Stimulated activated CD8-positive, alpha-beta memory T cell treated with anti-CD3 and anti-CD28 coated beads, Interleukin-15, amount 100 ng/mL, for 24 hours (primary cell): ENCODE data around the gene NFE2L3.
"Not testable (repeated sequence)": the region's sequence is repeated elsewhere in the genome, so short reads cannot be mapped to it uniquely, and the experiment has no call there.

Experiments
- DNase-seq: peaks from one replicate; pipeline ENCODE4 v3.0.0-alpha.2; 2020; ENCODE audit warnings: low read depth

NFE2L3 gene

DNA sequence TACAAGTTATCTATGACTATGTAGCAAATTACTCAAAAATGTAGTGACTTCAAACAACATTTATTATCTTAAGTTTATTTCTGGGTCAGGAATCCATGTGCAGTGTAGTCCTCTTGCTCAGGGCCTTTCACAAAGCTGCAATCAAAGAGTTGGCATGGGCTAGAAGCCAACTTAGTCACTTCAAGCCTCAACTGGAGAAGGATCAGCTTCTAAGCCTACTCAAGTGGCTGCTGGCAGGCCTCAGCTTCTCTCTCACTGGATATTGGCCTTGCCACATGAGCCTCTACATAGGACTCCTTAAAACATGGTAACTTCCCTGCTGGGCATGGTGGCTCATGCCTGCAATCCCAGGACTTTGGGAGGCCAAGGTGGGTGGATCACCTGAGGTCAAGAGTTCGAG is 5.0 kb upstream of the NFE2L3 start:
- DNase-seq = no peak

DNA sequence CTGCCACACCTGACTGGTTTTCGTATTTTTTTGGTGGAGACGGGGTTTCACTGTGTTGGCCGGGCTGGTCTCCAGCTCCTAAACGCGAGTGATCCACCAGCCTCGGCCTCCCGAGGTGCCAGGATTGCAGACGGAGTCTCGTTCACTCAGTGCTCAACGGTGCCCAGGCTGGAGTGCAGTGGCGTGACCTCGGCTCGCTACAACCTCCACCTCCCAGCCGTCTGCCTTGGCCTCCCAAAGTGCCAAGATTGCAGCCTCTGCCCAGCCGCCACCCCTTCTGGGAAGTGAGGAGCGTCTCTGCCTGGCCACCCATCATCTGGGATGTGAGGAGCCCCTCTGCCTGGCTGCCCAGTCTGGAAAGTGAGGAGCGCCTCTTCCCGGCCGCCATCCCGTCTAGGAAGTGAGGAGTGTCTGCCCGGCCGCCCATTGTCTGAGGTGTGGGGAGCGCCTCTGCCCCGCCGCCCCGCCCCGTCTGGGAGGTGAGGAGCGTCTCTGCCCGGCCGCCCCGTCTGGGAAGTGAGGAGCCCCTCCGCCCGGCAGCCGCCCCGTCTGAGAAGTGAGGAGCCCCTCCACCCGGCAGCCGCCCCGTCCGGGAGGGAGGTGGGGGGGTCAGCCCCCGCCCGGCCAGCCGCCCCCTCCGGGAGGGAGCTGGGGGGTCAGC is 4.2 kb upstream of the NFE2L3 start:
- DNase-seq = not testable (repeated sequence)

DNA sequence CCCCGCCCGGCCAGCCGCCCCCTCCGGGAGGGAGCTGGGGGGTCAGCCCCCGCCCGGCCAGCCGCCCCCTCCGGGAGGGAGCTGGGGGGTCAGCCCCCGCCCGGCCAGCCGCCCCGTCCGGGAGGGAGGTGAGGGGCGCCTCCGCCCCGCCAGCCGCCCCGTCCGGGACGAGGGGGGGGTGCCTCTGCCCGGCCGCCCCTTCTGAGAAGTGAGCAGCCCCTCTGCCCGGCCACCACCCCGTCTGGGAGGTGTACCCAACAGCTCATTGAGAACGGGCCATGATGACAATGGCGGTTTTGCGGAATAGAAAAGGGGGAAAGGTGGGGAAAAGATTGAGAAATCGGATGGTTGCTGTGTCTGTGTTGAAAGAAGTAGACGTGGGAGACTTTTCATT is 3.7 kb upstream of the NFE2L3 start:
- not testable (repeated sequence) for DNase-seq

DNA sequence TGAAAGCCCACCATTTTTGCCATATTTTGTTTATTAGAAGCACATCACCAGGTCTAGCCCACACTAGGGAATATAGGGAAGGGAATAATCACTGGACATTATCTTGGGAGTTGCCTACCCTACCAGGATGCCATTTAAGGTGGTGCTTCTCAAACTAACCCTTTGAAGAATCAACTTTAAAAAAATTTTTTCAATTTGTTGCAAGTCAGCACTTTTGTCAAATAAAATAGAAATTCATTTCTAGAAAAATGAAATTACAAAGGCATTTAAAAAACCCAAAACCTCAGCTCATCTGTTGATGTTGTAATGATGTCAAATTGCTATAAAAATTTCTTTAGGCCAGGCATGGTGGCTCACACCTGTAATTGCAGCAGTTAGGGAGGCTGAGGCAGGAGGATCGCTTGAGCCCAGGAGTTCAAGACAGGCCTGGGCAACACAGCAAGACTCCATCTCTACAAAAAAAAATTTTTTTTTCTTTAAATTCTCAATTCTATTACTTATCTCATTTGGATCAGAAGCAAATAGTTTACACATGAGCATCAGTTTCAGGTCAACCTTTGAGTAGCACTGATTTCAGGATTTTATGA is 2.5 kb upstream of the NFE2L3 start:
- no peak for DNase-seq

DNA sequence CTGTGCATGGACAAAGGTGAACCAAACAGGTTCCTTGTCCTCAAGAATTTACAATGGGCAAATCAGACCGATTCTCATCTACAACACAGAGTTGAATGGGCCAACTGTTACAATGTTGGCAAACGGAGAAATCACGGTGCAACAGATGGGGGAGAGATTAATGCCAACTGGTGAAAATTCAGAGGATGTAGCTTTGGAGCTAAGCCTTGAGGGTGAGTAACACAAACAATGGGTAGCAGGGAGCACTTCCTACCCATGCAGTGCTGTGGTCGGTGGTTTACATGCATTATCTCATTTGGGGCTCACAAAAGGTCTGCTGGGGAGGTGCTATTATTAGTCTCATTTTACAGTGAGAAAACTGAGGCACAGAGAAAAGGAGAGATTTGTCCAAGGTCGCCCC is 902 bp upstream of the NFE2L3 start:
- no peak for DNase-seq

DNA sequence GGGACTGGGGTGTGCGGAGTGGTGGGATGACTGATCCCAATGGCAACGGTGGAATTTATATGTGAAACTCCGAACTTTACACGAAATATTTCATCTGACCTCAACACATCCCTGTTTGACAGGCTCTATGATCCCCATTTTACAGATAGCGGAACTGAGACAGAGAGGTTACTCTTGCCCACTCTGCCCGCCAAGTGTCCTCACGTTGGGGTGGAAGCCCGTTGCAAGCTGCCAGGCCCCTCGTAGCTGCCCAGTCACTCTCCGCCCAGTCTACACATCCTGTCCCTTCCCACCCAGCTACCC is 397 bp upstream of the NFE2L3 start:
- no peak for DNase-seq

DNA sequence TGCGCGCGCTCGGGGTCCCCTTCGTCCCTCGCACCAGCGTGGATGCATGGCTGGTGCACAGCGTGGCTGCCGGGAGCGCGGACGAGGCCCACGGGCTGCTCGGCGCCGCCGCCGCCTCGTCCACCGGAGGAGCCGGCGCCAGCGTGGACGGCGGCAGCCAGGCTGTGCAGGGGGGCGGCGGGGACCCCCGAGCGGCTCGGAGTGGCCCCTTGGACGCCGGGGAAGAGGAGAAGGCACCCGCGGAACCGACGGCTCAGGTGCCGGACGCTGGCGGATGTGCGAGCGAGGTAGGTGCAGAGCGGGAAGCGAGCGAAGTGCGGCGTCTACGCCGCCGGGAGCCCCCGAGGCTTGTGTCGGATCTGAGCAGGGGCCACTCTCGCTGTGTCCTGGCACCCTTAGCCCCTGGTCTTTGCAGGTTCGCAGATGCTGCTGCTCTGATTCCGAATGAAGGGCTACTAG is 813 bp downstream of the NFE2L3 start:
- DNase-seq = not testable (repeated sequence)

DNA sequence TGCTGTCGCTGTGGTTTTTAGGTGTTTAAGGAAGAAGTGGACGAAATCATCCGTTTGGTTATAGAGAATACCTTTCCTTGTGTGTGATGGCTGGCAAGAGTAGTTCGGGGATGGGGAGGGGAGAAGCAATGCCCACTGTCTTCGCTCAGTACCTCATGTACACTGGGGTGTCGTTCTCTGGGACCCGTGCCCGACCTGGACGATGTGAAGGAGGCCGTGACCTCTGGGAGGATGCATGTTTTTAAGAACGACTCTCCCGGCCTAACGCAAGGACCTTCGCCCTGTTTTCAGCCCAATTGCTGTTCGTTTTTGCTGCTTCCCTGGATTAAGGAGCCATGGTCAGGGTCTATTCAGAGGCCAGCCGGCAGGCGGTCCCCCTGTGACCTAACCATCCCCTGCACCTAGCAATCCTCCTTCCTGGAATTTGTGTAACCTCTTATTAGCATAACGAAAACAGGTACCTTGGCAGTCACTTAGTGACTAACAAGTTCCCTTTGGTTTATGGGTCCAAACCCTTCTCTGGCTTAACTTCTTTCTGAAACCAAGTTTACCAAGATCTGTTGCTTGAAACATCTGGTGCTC is 1.3 kb downstream of the NFE2L3 start:
- no peak for DNase-seq

DNA sequence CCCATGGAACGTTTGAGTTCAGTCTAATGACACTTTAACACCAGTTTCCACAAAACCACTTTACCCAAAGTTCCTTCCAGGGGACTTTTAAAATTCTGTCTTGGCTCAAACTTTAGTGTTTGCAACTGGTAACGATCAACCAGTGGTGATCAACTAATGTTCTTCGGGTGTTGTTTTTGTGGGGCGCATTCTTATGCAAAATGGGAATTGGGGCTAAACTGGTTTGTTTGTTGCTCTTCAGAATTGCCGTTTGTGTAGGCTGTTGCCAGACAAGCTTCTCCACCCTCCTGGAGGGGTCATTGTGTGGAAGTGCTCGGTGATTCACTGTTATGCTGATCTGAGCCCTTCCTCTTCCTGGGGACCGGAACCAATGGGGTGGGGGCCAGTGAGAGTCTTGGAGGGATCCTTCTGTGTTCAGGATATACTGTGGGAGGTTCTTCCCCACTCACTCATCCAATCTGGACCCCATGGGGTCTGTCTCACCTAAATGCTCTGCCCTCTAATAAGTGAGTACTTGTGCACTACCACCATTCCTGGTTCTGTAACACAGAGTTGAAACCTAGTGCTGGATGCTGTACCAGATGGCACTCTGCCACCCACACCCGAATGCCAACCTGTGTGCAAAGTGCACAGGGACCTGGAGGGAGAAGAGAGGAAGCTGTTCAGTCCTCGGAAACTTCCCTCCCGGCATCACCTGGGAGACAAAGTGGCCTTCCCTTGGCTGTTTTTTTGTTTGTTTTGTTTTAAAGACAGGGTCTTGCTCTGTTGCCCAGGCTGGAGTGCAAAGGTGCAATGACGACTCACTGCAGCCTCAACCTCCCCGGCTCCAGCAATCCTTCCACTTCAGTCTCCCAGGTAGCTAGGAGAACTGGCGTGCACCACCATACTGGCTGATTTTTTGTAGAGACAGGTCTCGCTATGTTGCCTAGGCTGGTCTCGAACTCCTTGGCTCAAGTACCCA is 2.1 kb downstream of the NFE2L3 start:
- DNase-seq = no peak

DNA sequence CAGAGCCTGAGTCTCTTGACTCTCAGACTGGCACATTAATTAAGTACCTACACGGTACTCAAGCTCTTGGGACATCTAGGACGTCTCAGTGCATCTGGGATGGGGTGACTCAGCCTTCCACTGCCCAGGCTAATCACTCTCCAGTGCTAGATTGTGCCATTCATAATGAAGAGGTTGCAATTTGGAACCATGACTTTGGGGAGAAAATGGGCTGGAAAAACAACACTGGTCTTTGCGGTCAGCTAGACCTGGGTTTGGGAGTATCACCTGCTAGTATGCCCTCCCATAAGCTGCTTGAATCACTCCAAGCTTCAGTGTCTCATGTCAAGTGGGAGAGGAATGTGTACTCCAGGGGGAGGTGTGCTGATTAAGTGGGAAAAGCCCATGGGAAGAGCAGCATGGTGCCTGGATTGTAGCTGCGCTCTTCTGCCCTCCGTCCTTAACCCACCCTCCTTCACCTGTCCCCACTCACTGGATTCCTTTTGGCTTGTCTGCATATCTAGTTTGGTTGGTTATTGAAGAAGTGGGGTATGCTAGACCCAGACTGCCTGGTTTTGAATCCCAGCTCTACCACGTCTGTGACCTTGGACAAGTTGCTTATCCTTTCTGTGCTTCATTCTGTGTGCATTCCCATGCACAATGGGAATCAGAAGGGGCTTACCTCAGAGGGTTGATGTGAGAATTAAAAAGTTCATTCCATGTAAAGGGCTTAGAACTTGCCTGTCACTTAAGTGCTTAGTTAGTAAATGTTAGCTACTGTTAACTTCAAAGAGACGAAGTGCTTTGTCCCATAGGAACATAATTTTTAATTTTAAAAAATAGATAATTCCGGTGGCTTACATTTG is 3.8 kb downstream of the NFE2L3 start:
- DNase-seq = no peak

DNA sequence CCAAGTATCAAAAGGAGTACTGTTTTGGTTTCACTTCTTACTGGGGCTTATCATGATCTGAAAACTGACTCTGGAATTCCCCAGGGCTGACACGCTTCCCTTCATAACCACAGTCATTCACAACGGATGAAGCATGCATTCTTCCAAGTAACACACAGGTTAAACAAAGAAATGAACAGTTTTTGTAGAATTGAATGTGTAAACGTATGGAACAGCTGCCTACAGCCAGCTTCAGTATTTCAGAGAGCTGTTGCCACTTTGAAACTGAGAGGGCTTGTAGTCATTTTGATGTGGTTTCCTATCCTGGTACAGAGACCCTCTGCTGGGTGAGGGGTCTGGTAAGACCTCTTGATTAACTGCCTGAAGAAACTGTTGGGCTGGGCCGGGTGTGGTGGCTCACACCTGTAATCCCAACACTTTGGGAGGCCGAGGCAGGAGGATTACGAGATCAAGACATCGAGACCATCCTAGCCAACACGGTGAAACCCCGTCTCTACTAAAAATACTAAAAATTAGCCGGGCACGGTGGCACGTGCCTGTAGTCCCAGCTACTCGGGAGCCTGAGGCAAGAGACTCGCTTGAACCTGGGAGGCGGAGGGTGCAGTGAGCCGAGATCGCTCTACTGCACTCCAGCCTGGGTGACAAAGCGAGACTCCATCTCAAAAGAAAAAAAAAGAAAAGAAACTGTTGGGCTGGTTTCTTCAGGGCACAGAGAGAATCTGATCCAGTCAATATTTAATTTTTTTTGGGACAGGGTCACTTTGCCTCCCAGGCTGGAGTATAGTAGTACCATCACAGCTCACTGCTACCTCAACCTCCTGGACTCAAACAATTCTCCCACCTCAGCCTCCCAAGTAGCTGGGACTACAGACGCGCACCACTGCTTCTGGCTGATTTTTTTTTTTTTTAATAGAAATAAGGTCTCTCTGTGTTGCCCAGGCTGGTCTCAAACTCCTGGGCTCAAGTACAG is 4.7 kb downstream of the NFE2L3 start:
- no peak for DNase-seq

DNA sequence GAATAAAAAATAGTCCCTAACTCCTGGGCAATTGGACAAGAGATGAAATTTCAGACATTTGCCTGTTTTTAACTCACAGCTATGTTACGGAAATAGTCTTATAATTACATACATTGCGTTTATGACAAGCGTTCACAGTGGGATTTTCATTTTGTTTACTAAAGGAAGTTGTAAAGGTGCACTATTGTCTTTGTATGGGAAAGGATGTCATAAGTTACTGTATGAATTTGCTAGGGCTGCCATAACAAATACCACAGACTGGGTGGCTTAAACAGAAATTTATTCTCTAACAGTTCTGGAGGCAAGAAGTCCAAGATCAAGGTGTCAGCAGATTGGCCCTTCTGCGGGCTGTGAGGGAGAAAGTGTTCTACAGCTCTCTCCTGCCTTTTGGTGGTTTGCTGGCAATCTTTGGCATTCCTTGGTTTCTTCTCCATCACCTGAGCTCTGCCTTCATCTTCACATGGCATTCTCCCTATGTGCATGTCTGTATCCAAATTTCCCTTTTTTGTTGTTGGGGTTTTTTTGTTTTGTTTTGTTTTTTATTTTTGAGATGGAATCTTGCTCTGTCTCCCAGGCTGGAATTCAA is 5.6 kb downstream of the NFE2L3 start:
- DNase-seq = no peak

DNA sequence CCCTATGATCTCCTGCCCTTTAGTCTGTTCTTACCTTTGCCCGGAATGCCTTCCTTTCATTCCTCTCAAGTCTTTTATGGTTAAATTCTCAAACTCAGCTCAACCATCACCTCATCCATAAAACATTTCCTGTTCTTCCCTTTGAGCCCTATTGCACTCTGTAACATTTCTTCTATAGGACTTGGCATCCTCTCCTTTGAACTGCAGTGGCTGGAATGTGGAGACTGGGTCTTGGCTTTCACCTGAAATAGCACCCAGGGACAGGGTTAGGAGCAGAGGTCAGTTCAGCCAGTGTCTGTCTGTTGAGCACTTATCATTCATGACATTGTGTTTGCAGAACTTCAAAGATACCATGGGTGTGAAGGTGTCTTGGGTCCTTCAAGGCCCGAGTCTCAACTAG is 7.2 kb downstream of the NFE2L3 start:
- DNase-seq = no peak

DNA sequence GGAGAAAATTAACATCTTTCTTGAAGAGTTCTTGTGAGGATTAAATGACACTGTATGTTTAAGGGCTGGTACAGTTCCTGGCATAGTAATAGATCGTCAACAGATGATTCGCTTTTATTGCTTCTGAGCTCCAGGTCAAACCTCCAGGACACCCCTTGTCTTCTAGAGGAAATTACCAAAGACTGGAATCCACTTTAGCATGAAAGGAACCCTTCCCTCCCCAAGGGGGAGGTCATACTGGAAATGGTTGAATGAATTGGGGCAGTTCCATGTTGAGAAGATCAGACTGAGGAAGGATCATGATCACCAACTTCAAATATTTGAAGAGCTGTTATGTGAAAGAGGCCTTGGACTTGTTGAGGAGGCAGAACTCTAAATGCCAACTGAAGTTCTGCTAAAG is 8.9 kb downstream of the NFE2L3 start:
- no peak for DNase-seq

DNA sequence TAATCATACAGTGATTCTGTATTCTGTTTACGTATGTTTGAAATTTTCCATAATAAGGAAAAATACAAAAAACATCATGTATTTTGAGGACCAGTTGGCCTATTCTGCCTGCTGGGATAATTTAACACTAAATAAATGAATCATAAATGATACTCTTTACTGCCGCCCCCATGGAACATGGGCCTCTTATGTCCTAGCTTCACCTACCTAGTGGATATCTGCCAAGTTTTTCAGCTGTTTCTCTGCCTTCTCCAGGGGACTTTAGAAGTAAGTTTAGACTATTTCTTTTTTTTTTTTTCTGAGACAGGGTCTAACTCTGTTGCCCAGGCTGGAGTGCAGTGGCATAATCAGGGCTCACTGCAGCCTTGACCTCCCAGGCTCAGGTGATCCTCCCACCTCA is 10.4 kb downstream of the NFE2L3 start:
- DNase-seq = no peak

DNA sequence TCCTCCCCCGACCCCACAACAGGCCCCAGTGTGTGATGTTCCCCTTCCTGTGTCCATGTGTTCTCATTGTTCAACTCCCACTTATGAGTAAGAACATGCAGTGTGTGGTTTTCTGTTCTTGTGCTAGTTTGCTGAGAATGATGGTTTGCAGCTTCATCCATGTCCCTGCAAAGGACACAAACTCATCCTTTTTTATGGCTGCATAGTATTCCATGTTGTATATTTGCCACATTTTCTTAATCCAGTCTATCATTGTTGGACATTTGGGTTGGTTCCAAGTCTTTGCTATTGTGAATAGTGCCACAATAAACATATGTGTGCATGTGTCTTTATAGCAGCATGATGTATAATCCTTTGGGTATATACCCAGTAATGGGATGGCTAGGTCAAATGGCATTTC is 11.8 kb downstream of the NFE2L3 start:
- not testable (repeated sequence) for DNase-seq

DNA sequence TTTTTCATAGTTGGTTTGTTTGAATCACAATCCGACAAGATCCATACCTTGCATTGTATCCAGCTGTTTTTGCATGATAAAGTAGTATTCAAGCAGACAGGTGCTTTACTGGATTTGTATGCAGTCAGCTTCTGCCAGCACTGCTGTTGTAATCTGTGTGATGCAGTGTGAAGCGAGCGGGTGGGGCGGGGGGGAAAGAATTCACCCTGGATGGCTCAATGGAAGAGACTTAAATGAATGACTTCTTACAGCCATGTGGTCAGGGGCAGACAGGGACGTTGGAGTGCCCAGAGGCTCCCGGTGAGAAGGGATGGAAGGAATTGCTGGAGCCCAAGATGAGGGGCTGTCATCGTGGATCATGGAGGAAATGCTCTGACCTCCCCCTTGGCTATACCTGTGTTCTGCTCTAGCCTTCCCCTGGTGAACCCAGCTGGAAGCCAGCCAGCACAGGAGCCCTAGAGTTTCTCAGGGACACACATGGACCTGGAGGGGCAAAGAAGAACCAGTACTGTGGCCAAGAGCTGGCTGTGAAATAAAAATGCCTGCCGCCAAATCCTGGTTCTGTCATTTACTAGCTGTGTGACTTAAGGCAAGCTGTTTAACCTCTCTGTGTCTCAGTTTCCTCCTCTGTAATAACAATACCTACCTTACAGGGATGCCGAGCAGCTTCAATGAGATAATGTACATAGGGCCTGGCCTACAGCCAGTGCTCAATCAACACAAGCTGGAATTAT is 14.1 kb downstream of the NFE2L3 start:
- DNase-seq = no peak

DNA sequence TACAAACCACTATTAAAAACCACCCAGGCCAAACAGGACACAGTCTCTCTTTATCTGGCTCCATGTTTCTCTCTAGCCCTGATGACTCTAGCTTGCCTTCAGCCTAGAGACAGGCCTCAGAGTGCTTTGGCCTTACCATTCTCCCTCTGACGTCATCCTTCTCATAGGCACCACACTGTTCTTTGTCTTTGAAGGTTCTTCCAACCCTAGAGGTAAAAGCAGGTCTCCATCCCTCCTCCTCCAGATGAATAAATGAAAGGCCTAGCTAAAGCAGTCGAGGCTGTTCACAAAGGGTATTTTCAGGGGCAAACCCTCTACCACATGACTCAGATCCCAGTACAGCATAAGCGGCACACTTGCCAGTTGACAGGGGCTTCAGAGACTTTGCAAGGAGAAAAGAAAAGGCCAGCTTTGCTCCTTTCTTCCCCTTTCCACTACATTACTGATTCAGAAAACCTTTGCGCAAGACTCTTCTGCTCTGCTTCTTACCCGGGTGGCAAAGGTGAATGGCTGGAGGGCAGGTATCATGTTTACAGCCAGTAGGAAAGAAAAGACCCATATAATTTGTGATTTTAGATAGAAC is 14.8 kb downstream of the NFE2L3 start:
- DNase-seq = no peak

DNA sequence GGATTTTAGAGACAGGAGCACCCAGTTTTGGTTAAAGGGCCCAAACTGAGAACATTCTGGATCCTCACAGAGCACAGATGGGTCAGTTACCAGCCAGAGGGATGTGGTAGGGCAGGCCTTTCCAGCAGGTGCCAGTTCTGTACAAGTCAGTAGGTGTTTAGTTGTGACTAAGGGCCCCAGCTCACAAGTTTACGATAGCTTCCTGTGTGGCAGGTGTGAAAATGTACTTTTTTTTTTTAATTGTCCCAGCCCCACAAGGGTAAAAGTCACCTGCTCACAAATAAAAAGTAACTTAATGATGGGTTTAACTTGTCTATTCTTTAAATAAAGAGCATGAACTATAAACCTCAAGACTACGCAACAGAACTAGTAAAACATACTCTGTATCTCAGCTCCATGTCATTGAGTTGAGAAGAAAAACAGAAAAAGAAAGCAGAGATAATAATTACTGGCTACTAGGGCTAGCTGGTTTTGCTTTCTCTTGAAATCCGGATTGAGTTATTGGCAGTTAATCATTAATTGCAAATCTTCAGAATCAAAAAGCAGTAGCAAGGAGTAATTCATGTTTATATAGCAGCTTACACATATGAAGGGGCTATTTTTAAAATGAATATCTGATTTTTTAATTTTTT is 15.4 kb downstream of the NFE2L3 start:
- DNase-seq = no peak
